ENCODE measurements around the gene BRWD1.

- TF ChIP-seq YY1 (IDR thresholded peaks at IDR 0.05; ENCODE audit: insufficient read depth, insufficient read length) (no peak), SUZ12 (IDR thresholded peaks at IDR 0.05; ENCODE audit: extremely low read depth, insufficient read depth, insufficient read length) (no peak)
Measured at GRCh38 chr21:39362733-39363132, 49.3 kb upstream of the BRWD1 start.

All from NT2/D1 (cell line).